HG03521 (cell line): Measurements from ENCODE around the gene SYT5.

Source experiments
- ATAC-seq: cut with Tn5 transposase; IDR thresholded peaks from one replicate; pipeline ENCODE4 v1.9.1; 2021; ENCODE audit warnings: mild to moderate bottlenecking, moderate library complexity; ENCODE audit not compliant: unreplicated experiment

Gene SYT5

GRCh38 chr19:55147545-55148251 is 32.4 kb downstream of the SYT5 start:
- no peak for ATAC-seq

GRCh38 chr19:55146705-55147273 is 33.3 kb downstream of the SYT5 start:
- ATAC-seq, result no peak

- ATAC-seq, result no peak
Observed at GRCh38 chr19:55146078-55146704, 33.9 kb downstream of the SYT5 start.

GRCh38 chr19:55145232-55145631 is 34.9 kb downstream of the SYT5 start:
- ATAC-seq, result no peak

GRCh38 chr19:55141696-55142095 is 38.4 kb downstream of the SYT5 start:
- ATAC-seq, result no peak

- no peak for ATAC-seq
Observed at GRCh38 chr19:55137915-55138314, 42.2 kb downstream of the SYT5 start.

- ATAC-seq, result no peak
Observed at GRCh38 chr19:55136399-55137102, 43.5 kb downstream of the SYT5 start.

- ATAC-seq, result no peak
Observed at GRCh38 chr19:55134736-55135135, 45.4 kb downstream of the SYT5 start.

GRCh38 chr19:55133639-55134444 is 46.2 kb downstream of the SYT5 start:
- no peak for ATAC-seq

GRCh38 chr19:55132453-55133129 is 47.5 kb downstream of the SYT5 start:
- ATAC-seq, result no peak

- ATAC-seq, result no peak
Observed at GRCh38 chr19:55131421-55131820, 48.7 kb downstream of the SYT5 start.
